GM06990 (cell line): ENCODE data around the gene GNG3.

Source experiments
- DNase-seq: peaks from one replicate; pipeline ENCODE4 v3.0.0-alpha.2; 2011; ENCODE audit not compliant: insufficient read length; ENCODE audit errors: extremely low read depth
- H3K27me3 ChIP-seq: replicated peaks from 2 replicates; pipeline ENCODE4 v1.6.0; 2011; ENCODE audit warnings: low read length; ENCODE audit not compliant: control insufficient read depth, insufficient read depth
- H3K36me3 ChIP-seq: 2 replicates; pipeline ENCODE4 v1.5.1; 2011; ENCODE audit warnings: low read length; ENCODE audit not compliant: control insufficient read depth, insufficient read depth
- H3K4me3 ChIP-seq: replicated peaks from 2 replicates; pipeline ENCODE4 v1.5.1; 2011; ENCODE audit warnings: low read depth, mild to moderate bottlenecking, control low read depth, low read length
- TF ChIP-seq, protein P1 (sequence below): IDR thresholded peaks from 2 replicates; pipeline ENCODE4 v1.5.1; 2011; ENCODE audit warnings: low read length, control low read depth, mild to moderate bottlenecking, inconsistent platforms; ENCODE audit not compliant: insufficient read depth, poor library complexity, severe bottlenecking

The GNG3 gene

DNA sequence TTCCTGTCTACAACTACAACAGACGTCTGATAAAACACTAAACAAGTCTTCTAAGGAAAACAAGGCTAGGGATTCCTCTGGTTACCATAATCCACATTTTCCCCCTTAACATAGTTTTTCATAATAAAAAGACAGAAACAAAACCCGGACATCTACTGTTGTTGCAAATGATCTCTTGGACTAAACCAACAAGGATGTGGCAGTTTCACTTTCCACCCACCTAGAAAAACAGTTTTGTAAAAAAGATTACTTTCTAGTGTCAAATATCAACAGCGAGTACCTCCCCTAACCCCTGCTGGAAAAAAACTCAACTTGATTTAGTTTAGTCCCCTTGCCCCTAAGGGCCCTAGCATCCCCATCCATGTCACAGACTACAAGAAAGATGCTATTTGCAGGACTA is 5.4 kb downstream of the GNG3 start:
- TF ChIP-seq, protein P1, sequence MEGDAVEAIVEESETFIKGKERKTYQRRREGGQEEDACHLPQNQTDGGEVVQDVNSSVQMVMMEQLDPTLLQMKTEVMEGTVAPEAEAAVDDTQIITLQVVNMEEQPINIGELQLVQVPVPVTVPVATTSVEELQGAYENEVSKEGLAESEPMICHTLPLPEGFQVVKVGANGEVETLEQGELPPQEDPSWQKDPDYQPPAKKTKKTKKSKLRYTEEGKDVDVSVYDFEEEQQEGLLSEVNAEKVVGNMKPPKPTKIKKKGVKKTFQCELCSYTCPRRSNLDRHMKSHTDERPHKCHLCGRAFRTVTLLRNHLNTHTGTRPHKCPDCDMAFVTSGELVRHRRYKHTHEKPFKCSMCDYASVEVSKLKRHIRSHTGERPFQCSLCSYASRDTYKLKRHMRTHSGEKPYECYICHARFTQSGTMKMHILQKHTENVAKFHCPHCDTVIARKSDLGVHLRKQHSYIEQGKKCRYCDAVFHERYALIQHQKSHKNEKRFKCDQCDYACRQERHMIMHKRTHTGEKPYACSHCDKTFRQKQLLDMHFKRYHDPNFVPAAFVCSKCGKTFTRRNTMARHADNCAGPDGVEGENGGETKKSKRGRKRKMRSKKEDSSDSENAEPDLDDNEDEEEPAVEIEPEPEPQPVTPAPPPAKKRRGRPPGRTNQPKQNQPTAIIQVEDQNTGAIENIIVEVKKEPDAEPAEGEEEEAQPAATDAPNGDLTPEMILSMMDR = no peak
- Histone ChIP-seq H3K36me3 (peaks cover 25% of the 10 kb centered on the region), H3K4me3 (no peak overlapping the region), H3K27me3 (no peaks in the 10 kb centered on the region)
- DNase-seq = no peak

DNA sequence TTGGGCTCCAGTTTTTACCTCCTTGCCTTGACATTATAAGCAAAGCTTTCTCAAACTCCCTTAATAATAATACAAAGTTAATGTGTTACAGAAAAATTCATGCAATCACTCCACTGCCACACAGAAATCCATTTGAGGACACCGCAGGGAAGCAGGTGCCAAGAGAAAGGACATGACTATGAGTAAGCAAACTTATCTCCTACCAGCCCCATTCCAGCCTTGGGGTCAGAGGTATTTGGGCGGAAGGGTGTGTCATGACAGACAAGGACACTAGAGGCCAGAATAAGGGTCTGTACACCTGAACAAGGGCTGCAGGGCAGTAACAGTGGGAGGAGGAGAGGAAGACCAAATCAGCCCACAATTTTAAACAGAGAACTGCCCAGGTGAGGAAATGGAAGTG is 5.9 kb downstream of the GNG3 start:
- H3K27me3 ChIP-seq = no peaks in the 10 kb centered on the region
- peaks cover 26% of the 10 kb centered on the region for H3K36me3 ChIP-seq
- TF ChIP-seq, protein P1 = no peak
- DNase-seq = no peak
- no peak overlapping the region for H3K4me3 ChIP-seq

DNA sequence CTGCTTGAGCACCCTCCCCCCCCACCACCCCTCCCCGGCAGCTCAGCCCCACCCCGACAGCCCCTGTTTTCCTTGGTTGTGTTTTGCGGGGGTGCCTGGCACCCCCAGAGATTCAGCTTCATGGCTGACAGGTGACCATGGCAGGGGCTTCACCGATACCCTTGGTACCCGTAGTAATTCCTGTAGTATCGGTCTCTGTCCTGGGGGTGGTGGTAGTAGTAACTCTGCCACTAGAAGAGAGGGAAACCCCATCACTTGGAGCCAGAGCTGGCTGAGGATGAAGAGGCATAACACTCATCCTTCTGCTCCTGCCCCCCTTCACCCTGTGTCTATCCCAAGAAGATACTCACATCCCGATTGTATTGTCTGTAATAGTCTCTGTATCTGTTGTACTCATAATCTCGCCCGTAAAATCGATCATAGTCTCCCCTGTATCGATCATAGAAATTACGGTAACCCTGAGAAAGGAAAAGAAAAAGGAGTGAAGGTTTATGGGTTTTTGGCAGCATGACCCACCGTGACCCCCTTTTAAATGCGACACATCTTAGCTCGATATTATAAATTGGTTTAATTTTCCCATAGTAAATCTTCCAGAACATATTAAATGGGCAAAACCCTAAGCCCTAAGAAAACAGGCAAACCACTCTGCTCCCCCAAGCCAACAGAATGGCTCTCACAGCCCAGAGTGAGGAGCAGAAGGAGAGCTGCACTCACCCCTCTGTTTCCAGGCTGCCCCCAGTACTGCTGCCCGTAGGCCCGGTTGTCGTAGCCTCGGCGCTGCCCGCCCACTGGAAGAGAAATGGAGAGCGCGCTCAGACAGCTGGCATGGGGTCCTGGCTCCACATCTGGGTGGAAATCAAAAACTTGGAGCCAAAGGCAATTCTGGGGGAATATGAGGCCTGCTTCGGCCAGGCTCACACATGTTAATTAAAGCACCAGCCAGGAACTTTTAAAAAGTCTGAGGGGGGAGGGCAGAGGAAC is 8.0 kb downstream of the GNG3 start:
- H3K36me3 ChIP-seq = peaks cover 31% of the 10 kb centered on the region
- no peak overlapping the region for H3K4me3 ChIP-seq
- TF ChIP-seq, protein P1 = no peak
- H3K27me3 ChIP-seq = no peaks in the 10 kb centered on the region
- no peak for DNase-seq

DNA sequence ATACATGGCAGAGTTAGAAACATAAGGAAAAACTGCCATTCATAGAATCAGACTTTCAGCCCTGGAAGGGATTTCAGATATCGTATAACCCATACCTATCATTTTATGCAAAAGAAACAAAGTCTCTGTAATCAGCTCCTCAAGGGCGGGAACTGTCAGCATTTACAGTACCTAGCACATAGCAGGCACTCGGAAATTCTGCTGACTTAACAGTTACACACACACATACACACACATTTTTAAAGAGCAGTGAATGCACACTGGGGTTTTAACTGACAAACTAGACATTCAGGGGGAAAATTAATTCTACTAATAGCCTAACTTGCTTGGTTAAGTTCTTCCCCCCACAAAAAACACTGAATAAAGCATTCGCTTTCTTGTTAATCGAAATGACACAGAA is 8.7 kb downstream of the GNG3 start:
- peaks cover 34% of the 10 kb centered on the region for H3K36me3 ChIP-seq
- no peak for DNase-seq
- H3K4me3 ChIP-seq = no peak overlapping the region
- TF ChIP-seq, protein P1 = no peak
- no peaks in the 10 kb centered on the region for H3K27me3 ChIP-seq

DNA sequence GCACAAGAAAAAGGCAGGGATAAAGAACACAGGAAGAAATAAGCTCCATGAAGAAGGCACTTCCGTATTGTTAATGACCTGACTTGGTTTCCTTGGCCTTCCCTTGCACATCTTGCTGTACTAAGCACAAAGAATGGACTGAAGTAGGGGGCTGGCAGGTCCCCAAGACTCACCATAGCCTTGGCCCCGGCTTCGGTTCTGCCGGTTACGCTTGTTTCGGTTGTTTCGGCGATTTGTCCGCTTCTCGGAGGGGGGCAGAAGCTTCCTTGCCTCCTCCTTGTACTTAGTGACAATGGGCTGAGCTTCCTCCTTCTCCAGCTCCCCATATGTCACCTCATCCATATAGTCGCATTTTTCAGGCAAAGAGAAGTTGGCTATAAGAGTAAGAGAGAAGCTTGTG is 9.3 kb downstream of the GNG3 start:
- TF ChIP-seq, protein P1 = no peak
- Histone ChIP-seq H3K4me3 (no peak overlapping the region), H3K27me3 (no peaks in the 10 kb centered on the region), H3K36me3 (peaks cover 39% of the 10 kb centered on the region)
- no peak for DNase-seq
